HG03135 (cell line): Measurements from ENCODE around the gene NSUN2.
A peak's percentile ranks its signal among the peaks of the same experiment; 100 is the strongest.
"Not testable (repeated sequence)": the region's sequence is repeated elsewhere in the genome, so short reads cannot be mapped to it uniquely, and the experiment has no call there.

Source experiments
- ATAC-seq: cut with Tn5 transposase; IDR thresholded peaks from one replicate; pipeline ENCODE4 v1.9.1; 2021; ENCODE audit warnings: mild to moderate bottlenecking, moderate library complexity; ENCODE audit not compliant: unreplicated experiment

The NSUN2 gene

DNA sequence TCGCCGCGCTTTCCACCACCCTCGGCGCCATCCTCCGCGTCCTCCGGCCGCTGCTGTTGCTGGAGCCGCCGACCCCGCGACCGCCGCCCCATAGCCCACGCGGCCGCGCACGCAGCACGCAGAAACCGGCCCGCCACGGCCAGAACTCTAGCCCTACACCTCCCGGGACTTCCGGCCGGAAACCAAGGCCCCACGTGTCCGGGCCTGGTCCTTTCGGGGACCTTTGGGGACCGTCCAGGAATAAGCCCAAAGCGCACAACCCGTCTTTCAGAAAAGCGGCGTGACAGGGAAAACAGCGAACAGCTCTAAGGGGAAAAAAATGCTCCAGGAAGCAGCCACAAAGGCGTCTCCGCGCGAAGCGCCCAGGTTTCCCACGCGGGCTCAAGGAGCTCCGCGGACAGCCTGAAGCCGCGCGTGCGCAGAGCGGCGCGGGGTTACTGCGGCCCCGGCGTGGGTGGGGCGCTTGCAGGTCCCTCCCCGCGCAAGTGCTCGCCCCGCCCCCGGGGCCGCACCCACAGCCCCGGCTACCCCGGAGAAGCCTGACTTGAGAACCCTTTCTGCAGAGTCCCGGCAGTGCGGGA, at the start of gene NSUN2, which contains the start of gene SRD5A1:
Gene NSUN2, minus strand, starts transcription at position 157 of the 581 bp plus-strand sequence. Its CDS starts 65 bp downstream, at position 92.
Gene SRD5A1, plus strand, starts transcription at position 553 of the 581 bp plus-strand sequence. CDS start 137 bp downstream, outside the sequence.
- ATAC-seq: peak; percentile 86

GRCh38 chr5:6682239-6682638, 49.4 kb upstream of the NSUN2 start:
- ATAC-seq: no peak

- no peak for ATAC-seq
Measured at GRCh38 chr5:6681682-6682081, 48.8 kb upstream of the NSUN2 start.

GRCh38 chr5:6680922-6681321, 48.1 kb upstream of the NSUN2 start:
- ATAC-seq: no peak

DNA sequence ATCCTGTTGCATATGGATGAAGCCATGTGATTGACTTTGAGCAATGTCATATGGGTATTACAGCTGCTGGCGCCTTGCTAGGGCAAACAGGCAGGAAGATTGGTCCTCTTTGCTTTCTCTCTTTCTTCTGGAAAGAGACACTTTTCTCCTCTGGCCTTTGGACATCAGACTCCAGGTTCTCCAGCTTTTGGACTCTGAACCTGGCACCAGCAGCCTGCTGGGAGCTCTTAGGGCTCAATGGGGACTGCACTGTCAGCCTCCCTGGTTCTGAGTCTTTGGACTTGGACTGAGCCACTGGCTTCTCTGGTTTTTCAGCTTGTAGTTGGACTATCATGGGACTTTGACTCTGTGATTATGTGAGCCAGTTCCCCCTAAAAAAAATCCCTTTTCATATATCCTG, 45.5 kb upstream of the NSUN2 start:
- no peak for ATAC-seq

DNA sequence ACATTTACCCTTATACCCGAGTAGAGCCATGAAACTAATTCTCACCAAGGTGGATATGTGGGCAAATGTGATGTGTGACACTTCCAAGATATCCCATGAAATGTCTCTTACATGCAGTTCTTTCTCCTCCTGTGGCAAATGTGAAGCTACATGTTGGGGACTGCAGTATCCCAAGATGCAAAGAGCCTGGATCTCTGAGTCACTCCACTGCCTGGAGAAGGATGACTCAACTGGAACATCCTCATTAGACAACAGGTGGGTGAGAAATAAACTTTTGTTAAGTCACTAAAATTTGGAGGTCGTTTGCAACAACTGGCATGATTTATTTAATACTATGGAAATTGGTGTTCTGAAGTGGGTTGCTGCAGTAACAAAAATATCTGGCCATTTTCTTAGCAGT, 43.9 kb upstream of the NSUN2 start:
- ATAC-seq: no peak

DNA sequence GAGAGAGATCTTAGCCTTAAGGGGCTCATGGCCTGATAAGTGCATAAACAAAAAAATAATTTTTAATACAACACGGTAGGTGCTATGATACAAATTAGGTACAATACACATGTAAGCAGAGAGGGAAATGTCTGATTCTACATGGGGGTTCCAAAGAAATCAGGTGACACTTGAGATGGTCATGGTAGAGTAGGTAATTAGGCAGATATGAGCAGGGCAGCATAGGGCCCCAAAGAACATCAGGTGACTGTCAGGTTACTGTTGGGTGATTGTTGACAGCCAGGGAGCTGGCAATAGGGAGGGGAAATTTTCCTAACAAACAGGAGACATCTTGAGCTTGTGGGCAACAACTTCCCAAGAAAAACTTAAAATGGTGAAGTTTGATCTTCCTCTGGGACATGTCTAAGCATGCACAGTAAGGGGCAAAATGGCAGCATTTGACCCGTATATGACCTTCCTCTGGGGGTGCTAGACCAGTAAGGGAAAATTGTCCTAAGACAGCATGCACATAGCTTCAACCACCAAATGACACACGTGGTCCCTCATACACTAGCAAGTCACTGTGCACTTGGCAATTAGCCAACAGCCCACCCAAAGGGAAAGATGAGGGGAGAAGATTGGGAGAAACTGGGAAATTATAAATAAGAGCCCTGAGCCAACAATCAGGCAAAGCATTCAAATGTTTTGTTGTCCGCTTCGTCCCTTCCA, 43.1 kb upstream of the NSUN2 start:
- ATAC-seq: no peak

GRCh38 chr5:6674886-6675285, 42.0 kb upstream of the NSUN2 start:
- no peak for ATAC-seq

DNA sequence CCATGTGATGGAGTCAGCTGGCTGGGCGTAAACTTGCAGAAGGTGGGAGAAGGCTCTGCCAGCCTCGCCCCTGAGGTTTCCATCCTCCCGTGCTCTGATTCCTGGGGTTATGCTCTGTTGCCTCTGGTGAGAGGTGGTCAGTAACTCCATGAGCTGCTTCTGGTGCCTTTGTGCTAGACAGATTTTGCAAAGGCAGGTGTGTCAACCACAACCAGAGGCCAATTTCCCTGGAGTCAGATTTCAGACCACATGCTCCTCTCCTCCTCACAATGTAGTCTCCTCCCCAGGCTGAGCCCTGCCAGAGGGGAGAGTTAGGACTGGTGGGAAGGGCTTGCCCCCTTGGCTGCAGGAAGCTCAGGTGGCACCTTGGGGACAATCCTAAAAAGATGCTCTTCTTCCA, 41.6 kb upstream of the NSUN2 start:
- no peak for ATAC-seq

GRCh38 chr5:6673963-6674362, 41.1 kb upstream of the NSUN2 start:
- no peak for ATAC-seq

- ATAC-seq: no peak
Measured at GRCh38 chr5:6673031-6673430, 40.2 kb upstream of the NSUN2 start.

- ATAC-seq: not testable (repeated sequence)
Measured at GRCh38 chr5:6668717-6669116, 35.9 kb upstream of the NSUN2 start.

DNA sequence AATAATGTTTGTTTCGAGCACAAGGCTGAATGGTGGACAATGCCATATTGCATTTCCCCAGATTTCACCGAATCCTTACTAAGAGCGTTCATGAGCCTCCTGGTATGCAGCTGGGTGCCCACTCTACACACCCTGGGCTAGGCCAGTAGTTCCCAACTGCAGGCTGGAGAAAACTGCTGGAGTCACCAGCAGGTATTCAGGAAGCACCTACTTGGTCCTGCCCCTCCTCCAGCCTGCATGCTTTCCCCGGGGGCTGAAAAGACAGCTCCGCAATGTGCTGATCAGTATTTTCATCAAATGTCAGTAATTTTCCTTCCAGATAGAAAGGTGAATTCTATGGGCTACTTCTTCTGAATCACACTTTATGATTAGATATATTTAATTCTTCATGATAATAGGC, 34.8 kb upstream of the NSUN2 start:
- ATAC-seq: no peak

- no peak for ATAC-seq
Measured at GRCh38 chr5:6666762-6667161, 33.9 kb upstream of the NSUN2 start.

DNA sequence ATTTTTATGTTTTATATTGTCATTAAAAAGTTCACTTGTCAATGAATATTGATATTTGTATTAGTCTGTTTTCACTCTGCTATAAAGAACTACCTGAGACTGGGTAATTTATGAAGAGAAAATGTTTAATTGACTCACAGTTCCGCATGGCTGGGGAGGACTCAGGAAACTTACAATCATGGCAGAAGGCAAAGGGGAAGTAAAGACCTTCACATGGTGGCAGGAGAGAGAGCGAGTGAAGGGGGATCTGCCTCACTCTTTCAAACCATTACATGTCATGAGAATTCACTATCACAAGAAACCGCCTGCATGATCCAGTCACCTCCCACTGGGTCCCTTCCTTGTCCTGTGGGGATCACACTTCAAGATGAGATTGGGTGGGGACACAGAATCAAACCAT, 27.8 kb upstream of the NSUN2 start:
- peak; percentile 55 for ATAC-seq

- ATAC-seq: peak; percentile 90
Measured at GRCh38 chr5:6659941-6660684, 27.3 kb upstream of the NSUN2 start.

DNA sequence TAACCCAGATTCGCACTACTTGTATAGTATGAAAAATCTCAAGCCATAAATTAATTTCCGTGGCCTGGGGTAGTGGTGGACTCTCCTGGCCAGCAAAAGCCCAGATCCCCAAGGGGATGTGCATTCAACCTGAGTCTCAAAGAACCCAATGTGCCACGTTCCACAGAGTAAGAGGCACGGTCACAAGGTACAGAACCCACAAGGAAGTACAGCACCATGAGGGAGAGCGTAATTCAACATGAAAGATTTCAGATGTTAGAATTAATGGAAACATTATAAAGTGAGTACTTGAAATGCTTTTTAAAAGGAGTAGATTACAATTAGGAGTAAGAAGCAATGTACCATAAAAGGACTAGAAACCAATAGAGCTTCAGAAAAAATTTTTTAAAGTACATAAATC, 23.8 kb upstream of the NSUN2 start:
- no peak for ATAC-seq

DNA sequence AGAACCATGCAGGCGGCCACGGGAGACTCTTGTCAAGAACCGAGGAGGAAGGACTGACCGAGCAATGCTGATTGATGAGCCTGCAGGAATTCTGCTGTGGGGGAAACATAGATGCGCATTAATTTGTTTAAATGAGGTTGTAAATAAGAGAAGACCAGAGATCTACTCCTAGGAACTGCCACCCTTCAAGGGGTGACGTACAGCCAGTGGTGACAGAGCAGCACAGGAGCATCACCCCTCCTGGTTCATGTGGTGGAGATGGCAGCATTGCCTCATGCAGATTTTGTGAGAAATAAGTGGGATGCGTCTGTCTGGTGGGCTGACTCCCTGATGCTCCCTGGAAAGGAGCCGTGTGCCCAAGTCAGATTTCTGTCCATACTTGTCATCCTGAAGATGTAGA, 22.6 kb upstream of the NSUN2 start:
- ATAC-seq: no peak

- ATAC-seq: peak; percentile 92
Measured at GRCh38 chr5:6652025-6652424, 19.2 kb upstream of the NSUN2 start.

- ATAC-seq: no peak
Measured at GRCh38 chr5:6649681-6650080, 16.8 kb upstream of the NSUN2 start.

DNA sequence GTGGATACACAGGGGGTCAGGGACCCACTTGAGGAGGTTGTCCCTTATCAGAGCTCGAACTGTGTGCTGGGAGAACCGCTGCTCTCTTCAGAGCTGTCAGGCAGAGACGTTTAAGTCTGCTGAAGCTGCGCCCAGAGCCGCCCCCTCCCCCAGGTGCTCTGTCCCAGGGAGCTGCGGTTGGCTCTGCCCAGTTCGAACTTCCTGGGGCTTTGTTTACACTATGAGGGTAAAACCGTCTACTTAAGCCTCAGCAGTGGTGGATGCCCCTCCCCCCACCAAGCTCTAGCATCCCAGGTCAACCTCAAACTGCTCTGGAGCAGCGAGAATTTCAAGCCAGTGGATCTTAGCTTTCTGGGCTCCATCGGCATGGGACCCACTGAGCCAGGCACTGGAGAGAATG, 16.3 kb upstream of the NSUN2 start:
- ATAC-seq: no peak
